ENCODE measurements around the gene OPCML. TPM values are rescaled to one million over a fixed set of nuclear protein-coding genes. Genes with fewer than 3 reads are reported as not detected.

OPCML gene
- total RNA-seq, 1 experiment from 2014 or later: not detected

GRCh38 chr11:132772703-132773545, 759.4 kb downstream of the OPCML start:
- no peak for TF ChIP-seq CTCF (IDR thresholded peaks at IDR 0.05; ENCODE audit: insufficient read depth in 1 of 2, low read depth in 1 of 2, low read length in 1 of 2, severe bottlenecking in 1 of 2, unreplicated experiment in 1 of 2)
- Histone ChIP-seq H3K36me3 (ENCODE audit: control insufficient read depth, insufficient read depth, low read length) (no peaks in the 10 kb centered on the region), H3K27me3 (replicated peaks; ENCODE audit: control insufficient read depth, insufficient read depth, low read length) (no peaks in the 10 kb centered on the region), H3K9me3 (no peaks in the 10 kb centered on the region), H3K4me1 (no peaks in the 10 kb centered on the region), H3K4me3 (ENCODE audit: low read depth, low read length) (no peak overlapping the region)
- intact Hi-C loops (cut with micrococcal nuclease; ENCODE audit: unreplicated experiment): no loop called here
- Mint-ChIP-seq H3K27ac (ENCODE audit: unreplicated experiment) (no peak overlapping the region), H3K9me3 (ENCODE audit: unreplicated experiment) (no peaks in the 10 kb centered on the region), H3K4me3 (ENCODE audit: unreplicated experiment) (no peak overlapping the region), H3K27me3 (ENCODE audit: insufficient read depth, unreplicated experiment) (peaks cover 10% of the 10 kb centered on the region), H3K4me1 (ENCODE audit: low read depth, unreplicated experiment) (no peaks in the 10 kb centered on the region), H3K36me3 (ENCODE audit: insufficient read depth, unreplicated experiment) (no peaks in the 10 kb centered on the region)
- ChIA-PET POLR2A (no interaction called here), CTCF (no interaction called here)
- DNase-seq: no peak
- no TSS peak for BruUV-seq (replicated peaks)

- H3K4me3 Mint-ChIP-seq (ENCODE audit: unreplicated experiment): no peak overlapping the region
- no peak overlapping the region for H3K27ac Mint-ChIP-seq (ENCODE audit: unreplicated experiment)
- no peak for DNase-seq
- H3K36me3 Mint-ChIP-seq (ENCODE audit: insufficient read depth, unreplicated experiment): no peaks in the 10 kb centered on the region
- ChIA-PET POLR2A (no interaction called here), CTCF (no interaction called here)
- intact Hi-C loops (cut with micrococcal nuclease; ENCODE audit: unreplicated experiment): no loop called here
- Histone ChIP-seq H3K27me3 (replicated peaks; ENCODE audit: control insufficient read depth, insufficient read depth, low read length) (no peaks in the 10 kb centered on the region), H3K4me3 (ENCODE audit: low read depth, low read length) (no peak overlapping the region), H3K36me3 (ENCODE audit: control insufficient read depth, insufficient read depth, low read length) (no peaks in the 10 kb centered on the region), H3K9me3 (no peaks in the 10 kb centered on the region), H3K4me1 (no peaks in the 10 kb centered on the region)
- no peak for TF ChIP-seq CTCF (IDR thresholded peaks at IDR 0.05; ENCODE audit: insufficient read depth in 1 of 2, low read depth in 1 of 2, low read length in 1 of 2, severe bottlenecking in 1 of 2, unreplicated experiment in 1 of 2)
- no peaks in the 10 kb centered on the region for H3K9me3 Mint-ChIP-seq (ENCODE audit: unreplicated experiment)
- H3K27me3 Mint-ChIP-seq (ENCODE audit: insufficient read depth, unreplicated experiment): peaks cover 10% of the 10 kb centered on the region
- BruUV-seq (replicated peaks): no TSS peak
- no peaks in the 10 kb centered on the region for H3K4me1 Mint-ChIP-seq (ENCODE audit: low read depth, unreplicated experiment)
Measured at GRCh38 chr11:132771746-132772145, 760.6 kb downstream of the OPCML start.

- CTCF ChIA-PET: no interaction called here
- no peaks in the 10 kb centered on the region for H3K4me1 Mint-ChIP-seq (ENCODE audit: low read depth, unreplicated experiment)
- no TSS peak for BruUV-seq (replicated peaks)
Measured at GRCh38 chr11:132770829-132771530, 761.3 kb downstream of the OPCML start.

More at GRCh38 chr11:132770829-132771530, 761.3 kb downstream of the OPCML start:
- POLR2A ChIA-PET: no interaction called here
- no peak for TF ChIP-seq CTCF (IDR thresholded peaks at IDR 0.05; ENCODE audit: insufficient read depth in 1 of 2, low read depth in 1 of 2, low read length in 1 of 2, severe bottlenecking in 1 of 2, unreplicated experiment in 1 of 2)
- Mint-ChIP-seq H3K27ac (ENCODE audit: unreplicated experiment) (no peak overlapping the region), H3K9me3 (ENCODE audit: unreplicated experiment) (no peaks in the 10 kb centered on the region), H3K4me3 (ENCODE audit: unreplicated experiment) (no peak overlapping the region), H3K36me3 (ENCODE audit: insufficient read depth, unreplicated experiment) (no peaks in the 10 kb centered on the region), H3K27me3 (ENCODE audit: insufficient read depth, unreplicated experiment) (peaks cover 10% of the 10 kb centered on the region)
- H3K27me3 ChIP-seq (replicated peaks; ENCODE audit: control insufficient read depth, insufficient read depth, low read length): no peaks in the 10 kb centered on the region
- H3K4me1 ChIP-seq: no peaks in the 10 kb centered on the region
- no peaks in the 10 kb centered on the region for H3K9me3 ChIP-seq
- DNase-seq: no peak
- no peaks in the 10 kb centered on the region for H3K36me3 ChIP-seq (ENCODE audit: control insufficient read depth, insufficient read depth, low read length)
- H3K4me3 ChIP-seq (ENCODE audit: low read depth, low read length): no peak overlapping the region
- intact Hi-C loops (cut with micrococcal nuclease; ENCODE audit: unreplicated experiment): no loop called here
